GM21825 (cell line): ENCODE data around the gene SEC24D.
"Not testable (repeated sequence)": the region's sequence is repeated elsewhere in the genome, so short reads cannot be mapped to it uniquely, and the experiment has no call there.

Experiments
- ATAC-seq: cut with Tn5 transposase; IDR thresholded peaks from one replicate; pipeline ENCODE4 v1.9.1; 2021; ENCODE audit warnings: mild to moderate bottlenecking, moderate library complexity; ENCODE audit not compliant: unreplicated experiment

The SEC24D gene

GRCh38 chr4:118835571-118836300 lies at the start of gene SEC24D:
TSS of gene SEC24D (minus strand) at chr4:118836126. CDS start at chr4:118833696, 2,430 bp downstream.
- peak; percentile 77 for ATAC-seq

GRCh38 chr4:118884716-118885115 lies 48.8 kb upstream of the SEC24D start:
- ATAC-seq = no peak

GRCh38 chr4:118883861-118884260 lies 47.9 kb upstream of the SEC24D start:
- ATAC-seq = no peak

- ATAC-seq = no peak
These were observed 45.7 kb upstream of the SEC24D start for GRCh38 chr4:118881512-118882146.

GRCh38 chr4:118879409-118879808 lies 43.5 kb upstream of the SEC24D start:
- ATAC-seq = no peak

GRCh38 chr4:118878507-118878906 lies 42.6 kb upstream of the SEC24D start:
- ATAC-seq = not testable (repeated sequence)

GRCh38 chr4:118877797-118878196 lies 41.9 kb upstream of the SEC24D start:
- ATAC-seq = no peak

- ATAC-seq = no peak
These were observed 36.3 kb upstream of the SEC24D start for GRCh38 chr4:118872181-118872580.

GRCh38 chr4:118869808-118870342 lies 33.9 kb upstream of the SEC24D start:
- no peak for ATAC-seq

- no peak for ATAC-seq
These were observed 31.6 kb upstream of the SEC24D start for GRCh38 chr4:118867311-118868067.

- ATAC-seq = no peak
These were observed 30.5 kb upstream of the SEC24D start for GRCh38 chr4:118866442-118866841.

GRCh38 chr4:118865091-118865708 lies 29.3 kb upstream of the SEC24D start:
- no peak for ATAC-seq

- no peak for ATAC-seq
These were observed 22.9 kb upstream of the SEC24D start for GRCh38 chr4:118858779-118859178.

GRCh38 chr4:118857760-118858159 lies 21.8 kb upstream of the SEC24D start:
- ATAC-seq = no peak

GRCh38 chr4:118850488-118851173 lies 14.7 kb upstream of the SEC24D start:
- peak; percentile 94 for ATAC-seq

- ATAC-seq = no peak
These were observed 14.1 kb upstream of the SEC24D start for GRCh38 chr4:118849867-118850487.

- no peak for ATAC-seq
These were observed 13.0 kb upstream of the SEC24D start for GRCh38 chr4:118848901-118849300.

GRCh38 chr4:118848242-118848641 lies 12.3 kb upstream of the SEC24D start:
- no peak for ATAC-seq

GRCh38 chr4:118846979-118847378 lies 11.1 kb upstream of the SEC24D start:
- no peak for ATAC-seq

GRCh38 chr4:118845552-118846050 lies 9.7 kb upstream of the SEC24D start:
- no peak for ATAC-seq
